Gastroesophageal sphincter (tissue), 4 donors: ENCODE results near the gene FOXL2NB. TPM values are rescaled to one million over a fixed set of nuclear protein-coding genes. Genes with fewer than 3 reads are reported as not detected.
"Not testable (repeated sequence)": the region's sequence is repeated elsewhere in the genome, so short reads cannot be mapped to it uniquely, and the experiment has no call there.

ENCODE experiments used
- ATAC-seq: fragments of 150-250 bp; one replicate; pipeline ENCODE4 v1.9.1; 2016; ENCODE audit warnings: mild to moderate bottlenecking, moderate library complexity
- H3K27ac ChIP-seq, 4 donors: fragments of 200-600 bp; sonication (generic) in 3 of 4; 1 replicate in 3 of 4; 2 replicates in 1 of 4; pipeline ENCODE4 v1.5.1; 2016 to 2019
- H3K27me3 ChIP-seq: fragments of 200-600 bp; sonication (generic); one replicate; pipeline ENCODE4 v1.5.1; 2019
- H3K36me3 ChIP-seq, 2 donors: fragments of 200-600 bp; sonication (generic); one replicate each; pipeline ENCODE4 v1.5.1; 2019; ENCODE audit warnings: control low read depth in 1 of 2
- H3K4me1 ChIP-seq, 3 donors: fragments of 200-600 bp; sonication (generic); 1 replicate in 2 of 3; 2 replicates in 1 of 3; pipeline ENCODE4 v1.5.1; 2016 to 2019; ENCODE audit warnings: control low read depth in 2 of 3
- H3K4me3 ChIP-seq, 2 donors: fragments of 200-600 bp; sonication (generic); one replicate each; pipeline ENCODE4 v1.5.1; 2019; ENCODE audit warnings: mild to moderate bottlenecking in 1 of 2, moderate library complexity in 1 of 2
- H3K9me3 ChIP-seq, 3 donors: fragments of 200-600 bp; sonication (generic); one replicate each; pipeline ENCODE4 v1.5.1; 2017 to 2019; ENCODE audit warnings: control low read depth in 2 of 3
- EP300 ChIP-seq: sonication (generic); formaldehyde crosslinking; IDR thresholded peaks from one replicate; pipeline ENCODE4 v1.6.1; 2017; ENCODE audit warnings: antibody characterized with exemption, mild to moderate bottlenecking
- POLR2A ChIP-seq, 2 donors: fragments of 450-650 bp; IDR thresholded peaks; one replicate each; pipeline ENCODE4 v1.6.1; 2017; ENCODE audit warnings: antibody characterized with exemption in 2 of 2, mild to moderate bottlenecking in 2 of 2, moderate library complexity in 1 of 2
- POLR2AphosphoS5 ChIP-seq: sonication (generic); formaldehyde crosslinking; IDR thresholded peaks from one replicate; pipeline ENCODE4 v1.6.1; 2017; ENCODE audit warnings: antibody characterized with exemption
- WGBS, 2 donors: methylation state at CpG; one replicate each; pipeline ENCODE4 v1.1.5; 2018; ENCODE audit warnings: low coverage in 1 of 2; 5-methylcytosine and 5-hydroxymethylcytosine counted together
- total RNA-seq, 4 donors: library from RNA; depleted of rRNA; stranded (reverse); fragments of >200 nt; gene quantifications; one replicate each; pipeline ENCODE4 v1.1.0, GENCODE V29; 2016
- TF ChIP-seq, protein P1 (sequence below), 4 experiments: fragments of 200-600 bp in 2 of 4; fragments of 450-650 bp in 2 of 4; sonication (generic) in 1 of 4; IDR thresholded peaks; one replicate each; pipeline ENCODE4 v1.5.1; 2017 to 2019; ENCODE audit warnings: antibody characterized with exemption in 4 of 4, mild to moderate bottlenecking in 2 of 4, moderate library complexity in 2 of 4

Gene FOXL2NB
- total RNA-seq, 4 donors from 2014 or later, result 0.15 TPM; not detected in 3

DNA sequence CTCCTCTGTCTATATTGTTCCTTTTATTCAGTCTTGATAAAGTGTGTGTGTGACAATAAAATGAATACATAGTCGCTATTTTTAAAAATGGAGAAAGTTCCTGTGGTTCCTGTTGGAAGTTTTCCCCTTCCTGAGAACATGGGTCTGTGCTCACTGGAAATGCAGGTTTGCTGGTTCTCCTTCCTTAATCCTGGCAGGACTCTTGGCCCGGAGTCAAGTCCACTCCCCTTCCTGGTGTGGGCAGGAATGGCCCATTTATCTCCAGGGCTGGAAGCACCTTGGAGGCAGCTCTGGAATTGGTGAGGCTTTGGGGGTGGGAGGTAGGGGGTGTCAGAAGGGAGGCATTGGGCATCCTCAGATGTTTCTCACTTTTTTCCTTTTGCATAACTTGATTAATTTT is 30.2 kb upstream of the FOXL2NB start:
- TF ChIP-seq POLR2AphosphoS5 (no peak), POLR2A (IDR thresholded peaks at IDR 0.05) (no peak), EP300 (no peak)
- TF ChIP-seq, protein P1, sequence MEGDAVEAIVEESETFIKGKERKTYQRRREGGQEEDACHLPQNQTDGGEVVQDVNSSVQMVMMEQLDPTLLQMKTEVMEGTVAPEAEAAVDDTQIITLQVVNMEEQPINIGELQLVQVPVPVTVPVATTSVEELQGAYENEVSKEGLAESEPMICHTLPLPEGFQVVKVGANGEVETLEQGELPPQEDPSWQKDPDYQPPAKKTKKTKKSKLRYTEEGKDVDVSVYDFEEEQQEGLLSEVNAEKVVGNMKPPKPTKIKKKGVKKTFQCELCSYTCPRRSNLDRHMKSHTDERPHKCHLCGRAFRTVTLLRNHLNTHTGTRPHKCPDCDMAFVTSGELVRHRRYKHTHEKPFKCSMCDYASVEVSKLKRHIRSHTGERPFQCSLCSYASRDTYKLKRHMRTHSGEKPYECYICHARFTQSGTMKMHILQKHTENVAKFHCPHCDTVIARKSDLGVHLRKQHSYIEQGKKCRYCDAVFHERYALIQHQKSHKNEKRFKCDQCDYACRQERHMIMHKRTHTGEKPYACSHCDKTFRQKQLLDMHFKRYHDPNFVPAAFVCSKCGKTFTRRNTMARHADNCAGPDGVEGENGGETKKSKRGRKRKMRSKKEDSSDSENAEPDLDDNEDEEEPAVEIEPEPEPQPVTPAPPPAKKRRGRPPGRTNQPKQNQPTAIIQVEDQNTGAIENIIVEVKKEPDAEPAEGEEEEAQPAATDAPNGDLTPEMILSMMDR (IDR thresholded peaks at IDR 0.05), result no peak
- Histone ChIP-seq H3K27ac (no peak overlapping the region), H3K27me3 (no peaks in the 10 kb centered on the region), H3K9me3 (no peaks in the 10 kb centered on the region), H3K4me3 (no peak overlapping the region), H3K36me3 (no peaks in the 10 kb centered on the region), H3K4me1 (peaks cover 0 to 19% (median 0%) of the 10 kb centered on the region in 3 donors)
- ATAC-seq, result no peak
- WGBS, 2 donors, result 38 to 41% methylated on average over 1 to 2 of the region's 2 CpGs

DNA sequence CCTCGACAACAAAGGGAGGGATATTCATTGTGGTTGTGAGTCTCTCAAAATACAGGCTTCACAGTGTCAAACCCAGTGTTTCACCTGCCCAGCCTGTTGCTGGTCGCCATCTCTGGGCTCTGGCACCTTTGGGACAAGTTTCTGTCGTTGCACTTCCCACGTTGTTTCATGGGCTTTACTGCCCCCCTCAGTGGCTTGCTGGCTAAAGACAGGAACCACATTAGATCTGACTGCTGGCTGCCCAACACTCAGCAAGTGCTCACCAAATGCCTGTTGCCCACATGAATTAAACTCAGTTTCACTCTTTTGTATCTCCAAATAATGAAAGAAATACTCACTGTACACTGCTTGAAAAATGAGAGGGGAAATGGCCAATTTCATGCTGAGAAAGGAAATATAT is 27.7 kb upstream of the FOXL2NB start:
- Histone ChIP-seq H3K4me1 (peaks cover 0 to 23% (median 0%) of the 10 kb centered on the region in 3 donors), H3K27ac (no peak overlapping the region), H3K36me3 (no peaks in the 10 kb centered on the region), H3K9me3 (no peaks in the 10 kb centered on the region), H3K27me3 (peaks cover 4% of the 10 kb centered on the region), H3K4me3 (no peak overlapping the region)
- TF ChIP-seq POLR2AphosphoS5 (no peak), POLR2A (IDR thresholded peaks at IDR 0.05) (no peak), EP300 (no peak)
- TF ChIP-seq, protein P1 (IDR thresholded peaks at IDR 0.05), result no peak
- ATAC-seq, result no peak
- 52 to 58% methylated on average over 3 to 4 of the region's 4 CpGs for WGBS, 2 donors

DNA sequence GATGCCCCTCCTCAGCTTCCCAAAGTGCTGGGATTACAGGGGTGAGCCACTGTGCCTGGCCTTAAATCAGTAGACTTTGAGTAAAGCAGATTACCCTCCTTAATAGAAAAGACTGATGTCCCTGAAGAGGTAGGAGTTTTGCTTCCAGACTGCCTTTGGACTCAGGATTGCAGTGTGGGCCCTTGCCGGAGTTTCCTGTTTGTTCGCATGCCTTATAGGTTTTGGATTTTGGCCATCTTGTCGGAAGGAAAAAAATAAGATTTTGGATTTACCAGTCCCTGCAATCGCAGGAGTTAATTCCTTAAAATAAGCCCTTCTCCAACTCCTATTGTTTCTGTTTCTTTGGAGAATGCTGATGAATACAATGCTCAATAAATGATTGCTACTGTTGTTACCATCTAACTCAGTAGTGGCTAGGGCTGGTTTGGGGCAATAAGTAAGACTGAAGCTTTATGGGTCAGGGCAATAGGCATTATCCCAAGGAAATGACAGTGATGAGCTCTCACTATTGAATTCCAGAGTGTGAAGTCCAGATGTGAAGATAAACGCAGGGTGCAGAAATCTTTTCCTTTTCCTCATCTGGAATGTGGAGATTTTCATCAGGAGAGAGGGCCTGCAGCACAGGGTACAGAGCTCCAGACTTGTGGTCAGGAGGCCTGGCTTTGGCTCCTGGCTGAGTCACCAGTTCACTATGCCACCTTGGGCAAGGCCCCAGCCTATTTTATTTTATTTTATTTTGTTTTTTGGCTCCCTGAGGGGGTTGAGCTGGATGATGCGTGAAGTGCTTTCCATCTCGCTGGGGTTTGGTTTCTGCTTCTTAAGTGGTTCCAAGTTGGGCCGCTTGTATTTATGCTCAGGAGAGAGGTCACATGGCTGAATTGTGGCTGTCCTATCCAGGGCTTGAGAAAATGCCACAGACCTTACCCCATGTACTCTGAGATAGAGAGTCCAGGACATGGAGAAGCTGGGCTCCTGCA is 25.4 kb upstream of the FOXL2NB start:
- 57 to 89% methylated on average over 2 to 7 of the region's 8 CpGs for WGBS, 2 donors

GRCh38 chr3:138922400-138922799 is 24.6 kb upstream of the FOXL2NB start:
- H3K4me3 ChIP-seq, H3K27ac ChIP-seq, H3K4me1 ChIP-seq, H3K9me3 ChIP-seq, ATAC-seq, H3K36me3 ChIP-seq, H3K27me3 ChIP-seq: not testable (repeated sequence)
- 91 to 100% methylated on average over 4 to 5 of the region's 6 CpGs for WGBS, 2 donors

More for the DNA sequence above, 25.4 kb upstream of the FOXL2NB start:
- Histone ChIP-seq H3K36me3 (no peaks in the 10 kb centered on the region), H3K27ac (no peak overlapping the region), H3K4me1 (peaks cover 0 to 7% (median 0%) of the 10 kb centered on the region in 3 donors), H3K9me3 (no peaks in the 10 kb centered on the region), H3K4me3 (no peak overlapping the region), H3K27me3 (peaks cover 4% of the 10 kb centered on the region)
- no peak for TF ChIP-seq POLR2AphosphoS5
- no peak for TF ChIP-seq EP300
- TF ChIP-seq, protein P1 (IDR thresholded peaks at IDR 0.05), result no peak
- no peak for TF ChIP-seq POLR2A (IDR thresholded peaks at IDR 0.05)
- ATAC-seq, result no peak

DNA sequence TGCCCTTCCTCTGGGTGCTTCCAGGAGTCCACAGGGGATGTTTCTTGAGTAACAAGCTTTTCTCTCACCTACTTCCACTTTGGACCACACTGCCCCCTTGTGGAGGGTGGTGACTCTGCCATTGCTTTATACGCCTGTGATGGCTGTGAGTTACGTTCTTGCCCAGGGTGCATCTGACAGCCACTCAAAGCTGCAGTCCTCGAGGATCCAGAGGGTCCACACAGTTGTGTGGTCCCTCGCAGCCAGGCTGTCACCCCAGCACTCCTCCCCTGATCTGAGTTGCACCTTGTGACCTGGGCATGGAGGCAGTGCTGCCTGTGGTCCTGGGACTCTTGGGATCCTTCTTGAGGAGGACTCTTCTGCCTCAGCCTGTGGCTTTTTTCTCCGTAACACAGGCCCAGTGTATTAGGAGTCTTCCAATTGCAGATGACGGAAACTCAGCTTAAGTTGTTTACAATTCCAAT is 23.5 kb upstream of the FOXL2NB start:
- H3K27me3 ChIP-seq, result peaks cover 4% of the 10 kb centered on the region
- H3K9me3 ChIP-seq, result no peaks in the 10 kb centered on the region
- peaks cover 0 to 4% (median 0%) of the 10 kb centered on the region in 3 donors for H3K4me1 ChIP-seq
- no peak overlapping the region for H3K27ac ChIP-seq
- no peak for TF ChIP-seq EP300
- TF ChIP-seq, protein P1 (IDR thresholded peaks at IDR 0.05), result peak; percentile 66 to 87 (median 72)
- peak; percentile 70 for ATAC-seq
- WGBS, 2 donors, result no CpG with 5 or more reads among the region's 6 CpGs
- H3K36me3 ChIP-seq, result no peaks in the 10 kb centered on the region
- H3K4me3 ChIP-seq, result no peak overlapping the region
